ENCODE data around the gene CYP1B1. TPM values are rescaled to one million over a fixed set of nuclear protein-coding genes. Genes with fewer than 3 reads are reported as not detected.

CYP1B1 gene
- total and polyA plus RNA-seq, 2 of the 4 experiments (the other 2 are of a cell fraction): 0.65 to 1.1 TPM

DNA sequence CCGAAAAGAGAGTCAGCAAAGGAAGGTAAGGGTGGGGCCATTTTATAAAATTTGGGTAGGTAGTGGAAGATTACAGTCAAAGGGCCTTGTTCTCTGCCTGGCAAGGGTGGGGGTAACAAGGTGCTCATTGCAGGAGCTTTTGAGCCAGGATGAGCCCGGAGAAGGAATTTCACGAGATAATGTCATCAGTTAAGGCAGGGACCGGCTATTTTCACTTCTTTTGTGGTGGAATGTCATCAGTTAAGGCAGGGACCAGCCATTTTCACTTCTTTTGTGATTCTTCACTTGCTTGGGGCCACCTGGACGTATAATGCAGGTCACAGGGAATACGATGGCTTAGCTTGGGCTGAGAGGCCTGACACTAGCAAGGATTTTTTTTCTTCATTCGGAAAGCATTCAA lies 58.1 kb downstream of the CYP1B1 start:
- H2AK5ac ChIP-seq (ENCODE audit: low read depth, low read length): no peak overlapping the region
- H3K36me3 ChIP-seq (ENCODE audit: control insufficient read depth, insufficient read depth, low read length): no peaks in the 10 kb centered on the region
- no peak overlapping the region for H2BK20ac ChIP-seq (ENCODE audit: low read depth, low read length)
- no peaks in the 10 kb centered on the region; the same call in 1 of the 2 replicates for H3K9me1 ChIP-seq (ENCODE audit: insufficient read depth, low read length)
- no peak overlapping the region for H3K4me2 ChIP-seq (ENCODE audit: low read depth, low read length)
- no peak overlapping the region for H2AFZ ChIP-seq (replicated peaks; ENCODE audit: low read length, poor library complexity)
- H4K5ac ChIP-seq (ENCODE audit: low read depth, low read length): no peak overlapping the region
- H3K18ac ChIP-seq (ENCODE audit: low read depth, low read length): no peak overlapping the region
- intact Hi-C loops (cut with micrococcal nuclease): no loop called here
- H3K9ac ChIP-seq (ENCODE audit: low read depth, low read length): no peak overlapping the region
- no peak overlapping the region for H2BK5ac ChIP-seq (ENCODE audit: low read depth, low read length, poor library complexity, severe bottlenecking)
- no peak overlapping the region for H3K56ac ChIP-seq (ENCODE audit: extremely low read depth, insufficient read depth, low read length)
- peaks cover 3% of the 10 kb centered on the region; the same call in 1 of the 2 replicates for H3K4me1 ChIP-seq (ENCODE audit: control insufficient read depth, insufficient read depth, low read length)
- ATAC-seq (ENCODE audit: low read depth) (no peak), DNase-seq (no peak)
- dilution Hi-C loops (cut with HindIII; ENCODE audit: low sequenced_read_pairs, unreplicated experiment): no loop called here
- H2BK120ac ChIP-seq (ENCODE audit: low read depth, low read length): no peak overlapping the region
- ChIA-PET CTCF (no interaction called here), POLR2A (ENCODE audit: unreplicated experiment) (no interaction called here)
- no peak overlapping the region for H3K4me3 ChIP-seq (ENCODE audit: insufficient read depth, low read depth, low read length)
- H4K20me1 ChIP-seq (ENCODE audit: insufficient read depth, low read length): no peaks in the 10 kb centered on the region
- peaks cover 2% of the 10 kb centered on the region; the same call in 1 of the 2 replicates for H3K27me3 ChIP-seq (ENCODE audit: control insufficient read depth, insufficient read depth, low read length)
- H3K27ac ChIP-seq (ENCODE audit: insufficient read depth, low read length): no peak overlapping the region
- H3K4ac ChIP-seq (ENCODE audit: low read depth, low read length): no peak overlapping the region
- in situ Hi-C loops (cut with MboI; ENCODE audit: low sequenced_read_pairs): no loop called here
- TF ChIP-seq MAFK (IDR thresholded peaks at IDR 0.05; ENCODE audit: low read depth, low read length): no peak
- no peak for TF ChIP-seq CTCF (conservative IDR thresholded peaks at IDR 0.05; ENCODE audit: low read depth, low read length)
- TF ChIP-seq POLR2A (IDR thresholded peaks at IDR 0.05; ENCODE audit: low read depth, low read length): no peak
- TF ChIP-seq RFX5 (IDR thresholded peaks at IDR 0.05; ENCODE audit: low read depth, low read length): no peak
- no peak for TF ChIP-seq CHD1 (IDR thresholded peaks at IDR 0.05; ENCODE audit: low read depth, low read length)
- no peak for TF ChIP-seq USF2 (IDR thresholded peaks at IDR 0.05; ENCODE audit: low read depth, low read length)
- no peak for TF ChIP-seq MAZ (IDR thresholded peaks at IDR 0.05; ENCODE audit: borderline replicate concordance, low read depth, low read length)
- no peak for TF ChIP-seq CEBPB (IDR thresholded peaks at IDR 0.05; ENCODE audit: low read depth, low read length)
- no peak for TF ChIP-seq MXI1 (IDR thresholded peaks at IDR 0.05; ENCODE audit: borderline replicate concordance, low read depth, low read length)
- no peak for TF ChIP-seq NFE2L2 (IDR thresholded peaks at IDR 0.05; ENCODE audit: low read depth, low read length)
- no peak for TF ChIP-seq ELK1 (IDR thresholded peaks at IDR 0.05; ENCODE audit: borderline replicate concordance, low read depth, low read length)
- TF ChIP-seq RCOR1 (IDR thresholded peaks at IDR 0.05; ENCODE audit: insufficient replicate concordance, low read length): no peak
- no peak for TF ChIP-seq RAD21 (IDR thresholded peaks at IDR 0.05; ENCODE audit: low read length)
- TF ChIP-seq SMC3 (IDR thresholded peaks at IDR 0.05; ENCODE audit: low read depth, low read length): no peak
- TF ChIP-seq FOS (IDR thresholded peaks at IDR 0.05; ENCODE audit: low read depth, low read length): no peak
- H4K91ac ChIP-seq (ENCODE audit: insufficient read depth, low read depth, low read length): no peak overlapping the region
- H2AK9ac ChIP-seq (replicated peaks; ENCODE audit: low read depth, low read length, poor library complexity): no peak overlapping the region
- H3K23ac ChIP-seq (ENCODE audit: low read depth, low read length): no peak overlapping the region
- WGBS, 2 experiments (ENCODE audit: extremely low coverage in 2 of 2, insufficient read length in 1 of 2): 86% methylated on average over 1 of the region's 7 CpGs; no CpG with 5 or more reads in 1 of the 2 experiments
- H2BK15ac ChIP-seq (ENCODE audit: low read depth, low read length): no peak overlapping the region
- no peaks in the 10 kb centered on the region for H3K79me1 ChIP-seq (ENCODE audit: low read depth in 1 of 2, low read length in 2 of 2)
- H4K8ac ChIP-seq (ENCODE audit: low read depth in 2 of 2, low read length in 2 of 2): no peak overlapping the region
- BruUV-seq (replicated peaks): no TSS peak
- no peak overlapping the region for H3K14ac ChIP-seq (replicated peaks; ENCODE audit: low read depth, low read length)
- H3K9me3 ChIP-seq (ENCODE audit: control insufficient read depth, insufficient read depth, low read length): no peaks in the 10 kb centered on the region

Data from IMR-90 (cell line).